Neural progenitor cell (in vitro differentiated cells): ENCODE results near the gene GAGE2A.
"Not testable (repeated sequence)": the region's sequence is repeated elsewhere in the genome, so short reads cannot be mapped to it uniquely, and the experiment has no call there.

Source experiments
- EZH2 ChIP-seq: fragments of 200-600 bp; sonication (generic); IDR thresholded peaks from 2 replicates; pipeline ENCODE4 v1.6.1; 2017; ENCODE audit warnings: antibody characterized with exemption, mild to moderate bottlenecking, moderate library complexity
- TF ChIP-seq, protein P1 (sequence below): fragments of 200-600 bp; sonication (generic); IDR thresholded peaks from 2 replicates; pipeline ENCODE4 v1.5.1; 2017; ENCODE audit warnings: antibody characterized with exemption, mild to moderate bottlenecking

DNA sequence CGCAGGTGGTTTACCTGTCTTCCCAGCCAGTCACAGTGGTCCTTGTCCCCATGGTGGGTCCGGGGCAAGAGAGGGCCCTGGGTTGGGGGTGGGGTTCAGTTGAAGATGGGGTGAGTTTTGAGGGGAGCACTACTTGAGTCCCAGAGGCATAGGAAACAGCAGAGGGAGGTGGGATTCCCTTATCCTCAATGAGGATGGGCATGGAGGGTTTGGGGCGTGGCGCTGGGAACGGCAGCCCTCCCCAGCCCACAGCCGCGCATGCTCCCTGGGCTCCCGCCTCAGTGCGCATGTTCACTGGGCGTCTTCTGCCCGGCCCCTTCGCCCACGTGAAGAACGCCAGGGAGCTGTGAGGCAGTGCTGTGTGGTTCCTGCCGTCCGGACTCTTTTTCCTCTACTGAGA, 38.3 kb upstream of the GAGE2A start, which contains the start of gene GAGE12E:
- TF ChIP-seq, protein P1, sequence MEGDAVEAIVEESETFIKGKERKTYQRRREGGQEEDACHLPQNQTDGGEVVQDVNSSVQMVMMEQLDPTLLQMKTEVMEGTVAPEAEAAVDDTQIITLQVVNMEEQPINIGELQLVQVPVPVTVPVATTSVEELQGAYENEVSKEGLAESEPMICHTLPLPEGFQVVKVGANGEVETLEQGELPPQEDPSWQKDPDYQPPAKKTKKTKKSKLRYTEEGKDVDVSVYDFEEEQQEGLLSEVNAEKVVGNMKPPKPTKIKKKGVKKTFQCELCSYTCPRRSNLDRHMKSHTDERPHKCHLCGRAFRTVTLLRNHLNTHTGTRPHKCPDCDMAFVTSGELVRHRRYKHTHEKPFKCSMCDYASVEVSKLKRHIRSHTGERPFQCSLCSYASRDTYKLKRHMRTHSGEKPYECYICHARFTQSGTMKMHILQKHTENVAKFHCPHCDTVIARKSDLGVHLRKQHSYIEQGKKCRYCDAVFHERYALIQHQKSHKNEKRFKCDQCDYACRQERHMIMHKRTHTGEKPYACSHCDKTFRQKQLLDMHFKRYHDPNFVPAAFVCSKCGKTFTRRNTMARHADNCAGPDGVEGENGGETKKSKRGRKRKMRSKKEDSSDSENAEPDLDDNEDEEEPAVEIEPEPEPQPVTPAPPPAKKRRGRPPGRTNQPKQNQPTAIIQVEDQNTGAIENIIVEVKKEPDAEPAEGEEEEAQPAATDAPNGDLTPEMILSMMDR = not testable (repeated sequence)
- not testable (repeated sequence) for TF ChIP-seq EZH2
